ENCODE data around the gene ME3. TPM values are rescaled to one million over a fixed set of nuclear protein-coding genes. Genes with fewer than 3 reads are reported as not detected.
"Not testable (repeated sequence)": the region's sequence is repeated elsewhere in the genome, so short reads cannot be mapped to it uniquely, and the experiment has no call there.

The ME3 gene
- total RNA-seq, 1 experiment from 2014 or later = 0.83 TPM

GRCh38 chr11:86541299-86541698 is 131.1 kb downstream of the ME3 start:
- H3K36me3 ChIP-seq (replicated peaks; ENCODE audit: control insufficient read depth, insufficient read depth, low read length); H3K27me3 ChIP-seq (ENCODE audit: control insufficient read depth, insufficient read depth, low read length): not testable (repeated sequence)

GRCh38 chr11:86538223-86538548 is 134.2 kb downstream of the ME3 start:
- no peaks in the 10 kb centered on the region for H3K36me3 ChIP-seq (replicated peaks; ENCODE audit: control insufficient read depth, insufficient read depth, low read length)
- no peak for DNase-seq
- no peak overlapping the region for H3K4me3 ChIP-seq (ENCODE audit: insufficient read depth, low read depth, low read length)
- H3K27me3 ChIP-seq (ENCODE audit: control insufficient read depth, insufficient read depth, low read length) = no peaks in the 10 kb centered on the region

More at GRCh38 chr11:86541299-86541698, 131.1 kb downstream of the ME3 start:
- DNase-seq; H3K4me3 ChIP-seq (ENCODE audit: insufficient read depth, low read depth, low read length): not testable (repeated sequence)

DNA sequence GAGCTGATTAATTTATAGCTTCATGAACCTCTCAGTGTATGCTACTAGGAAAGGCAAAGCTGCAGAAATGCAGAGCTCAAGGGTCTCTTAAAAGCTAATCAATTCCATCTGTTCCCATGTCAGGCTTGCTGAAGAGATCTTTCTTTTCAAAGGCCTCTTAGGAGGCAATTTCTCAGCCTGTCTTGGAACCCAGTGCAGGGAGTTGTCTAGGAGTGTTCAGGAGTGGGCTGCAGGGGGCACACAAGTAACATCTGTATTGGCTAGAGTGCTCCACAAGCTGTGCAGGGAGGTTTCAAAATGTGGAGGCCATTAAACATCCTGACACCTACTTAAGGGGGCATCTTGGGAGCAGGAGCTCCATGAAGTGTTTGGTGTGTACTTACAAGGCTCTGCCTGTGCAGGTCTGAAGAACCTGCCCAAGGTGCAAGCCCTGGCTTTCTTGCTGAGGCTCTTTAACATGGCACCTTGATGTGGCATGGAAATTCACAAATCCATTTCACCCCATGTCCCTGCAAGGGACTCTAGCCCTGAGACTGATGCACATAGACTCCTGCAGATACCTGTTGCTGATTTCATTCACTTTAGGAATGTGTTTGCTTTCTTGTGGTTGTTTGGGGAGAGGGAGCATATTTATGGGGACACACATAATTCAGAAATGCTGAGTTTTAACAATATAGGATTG is 134.7 kb downstream of the ME3 start:
- Histone ChIP-seq H3K4me3 (ENCODE audit: insufficient read depth, low read depth, low read length) (no peak overlapping the region), H3K36me3 (replicated peaks; ENCODE audit: control insufficient read depth, insufficient read depth, low read length) (no peaks in the 10 kb centered on the region), H3K27me3 (ENCODE audit: control insufficient read depth, insufficient read depth, low read length) (no peaks in the 10 kb centered on the region)
- no peak for DNase-seq

DNA sequence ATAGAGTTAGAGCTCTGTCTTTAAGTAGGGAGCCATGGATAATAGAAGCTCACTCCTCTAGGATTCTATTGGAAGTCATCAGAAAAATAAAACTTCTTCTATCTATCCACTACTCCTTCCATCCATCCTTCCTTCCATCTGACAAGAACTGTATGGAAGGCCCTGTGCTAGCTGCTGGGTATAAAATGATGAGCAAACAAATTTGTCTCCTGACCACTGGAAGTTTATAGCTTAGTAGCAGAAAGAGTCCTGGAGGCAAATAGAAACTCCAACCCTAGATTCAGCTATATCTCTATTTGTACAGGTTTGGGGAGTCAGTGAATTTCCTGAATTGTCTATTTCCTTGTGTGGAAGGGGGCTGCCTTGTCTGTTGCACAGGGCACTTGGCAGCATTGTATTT is 136.6 kb downstream of the ME3 start:
- no peak for DNase-seq
- Histone ChIP-seq H3K36me3 (replicated peaks; ENCODE audit: control insufficient read depth, insufficient read depth, low read length) (no peaks in the 10 kb centered on the region), H3K4me3 (ENCODE audit: insufficient read depth, low read depth, low read length) (no peak overlapping the region), H3K27me3 (ENCODE audit: control insufficient read depth, insufficient read depth, low read length) (no peaks in the 10 kb centered on the region)

- Histone ChIP-seq H3K4me3 (ENCODE audit: insufficient read depth, low read depth, low read length) (no peak overlapping the region), H3K27me3 (ENCODE audit: control insufficient read depth, insufficient read depth, low read length) (no peaks in the 10 kb centered on the region), H3K36me3 (replicated peaks; ENCODE audit: control insufficient read depth, insufficient read depth, low read length) (no peaks in the 10 kb centered on the region)
- no peak for DNase-seq
Observed at GRCh38 chr11:86524620-86525352, 147.6 kb downstream of the ME3 start.

GRCh38 chr11:86523738-86524619 is 148.4 kb downstream of the ME3 start:
- no peak for DNase-seq
- no peaks in the 10 kb centered on the region for H3K36me3 ChIP-seq (replicated peaks; ENCODE audit: control insufficient read depth, insufficient read depth, low read length)
- H3K27me3 ChIP-seq (ENCODE audit: control insufficient read depth, insufficient read depth, low read length) = no peaks in the 10 kb centered on the region
- no peak overlapping the region for H3K4me3 ChIP-seq (ENCODE audit: insufficient read depth, low read depth, low read length)

- not testable (repeated sequence) for DNase-seq; H3K4me3 ChIP-seq (ENCODE audit: insufficient read depth, low read depth, low read length); H3K27me3 ChIP-seq (ENCODE audit: control insufficient read depth, insufficient read depth, low read length); H3K36me3 ChIP-seq (replicated peaks; ENCODE audit: control insufficient read depth, insufficient read depth, low read length)
Observed at GRCh38 chr11:86522512-86522911, 149.9 kb downstream of the ME3 start.

DNA sequence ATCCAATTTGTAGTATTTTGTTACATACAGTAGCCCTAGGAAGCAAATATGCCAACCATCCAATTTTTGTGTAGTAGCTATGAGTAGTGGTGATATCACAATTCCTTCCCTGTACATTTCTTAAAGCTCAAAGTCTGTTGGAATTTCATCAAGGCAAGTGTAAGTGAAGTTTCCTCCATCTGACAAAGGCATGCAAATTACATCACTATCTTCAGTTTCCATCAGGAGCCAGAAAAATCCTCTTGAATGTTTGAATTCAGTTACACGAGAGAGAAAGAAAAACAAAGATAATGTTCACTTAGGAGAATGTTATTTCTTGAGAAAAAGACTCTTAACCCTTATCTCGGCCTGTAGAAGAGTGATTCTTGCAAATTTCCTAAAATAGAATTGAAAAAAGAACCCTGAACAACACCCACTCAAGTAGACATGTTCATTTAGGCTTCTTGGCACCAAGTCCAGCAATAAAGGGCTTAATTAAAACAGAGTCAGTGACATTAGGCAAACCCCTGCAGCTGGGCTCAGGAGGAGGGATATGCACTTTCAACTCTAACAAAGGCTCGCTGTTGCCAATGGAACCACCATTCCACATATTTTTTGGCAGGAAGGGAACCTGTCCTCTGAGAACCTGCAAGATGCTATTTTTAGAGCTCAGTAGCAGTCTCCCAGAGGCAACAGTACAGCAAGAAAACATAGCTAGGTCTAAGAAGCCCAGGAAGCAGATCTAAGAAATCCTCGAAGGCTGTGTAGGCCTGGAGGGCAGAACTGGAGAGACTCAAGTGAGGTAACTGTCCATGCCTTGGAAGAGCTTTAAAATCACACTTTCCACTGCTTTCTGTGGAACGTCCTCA is 153.1 kb downstream of the ME3 start:
- Histone ChIP-seq H3K27me3 (ENCODE audit: control insufficient read depth, insufficient read depth, low read length) (no peaks in the 10 kb centered on the region), H3K36me3 (replicated peaks; ENCODE audit: control insufficient read depth, insufficient read depth, low read length) (no peaks in the 10 kb centered on the region), H3K4me3 (ENCODE audit: insufficient read depth, low read depth, low read length) (no peak overlapping the region)
- no peak for DNase-seq

DNA sequence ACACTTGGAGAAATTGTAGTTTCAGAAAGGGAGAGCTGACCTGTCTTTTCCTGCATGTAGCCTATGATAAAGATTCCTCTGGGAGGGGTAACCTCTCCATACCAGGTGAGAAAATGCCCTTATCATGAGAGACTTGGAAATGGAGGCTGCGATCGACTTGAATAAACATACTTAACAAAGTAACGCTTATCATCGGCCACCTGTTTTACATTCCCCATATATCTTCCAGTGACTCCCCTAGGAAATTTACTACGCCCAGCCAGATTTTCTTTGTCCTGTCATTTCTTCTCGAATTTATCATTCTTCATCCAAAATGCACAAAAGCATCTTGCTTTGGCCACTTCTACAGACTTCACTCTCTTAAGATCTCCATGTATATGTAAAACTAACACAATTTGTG is 154.2 kb downstream of the ME3 start:
- no peaks in the 10 kb centered on the region for H3K27me3 ChIP-seq (ENCODE audit: control insufficient read depth, insufficient read depth, low read length)

GRCh38 chr11:86517557-86517956 is 154.9 kb downstream of the ME3 start:
- no peak for DNase-seq
- Histone ChIP-seq H3K4me3 (ENCODE audit: insufficient read depth, low read depth, low read length) (no peak overlapping the region), H3K36me3 (replicated peaks; ENCODE audit: control insufficient read depth, insufficient read depth, low read length) (no peaks in the 10 kb centered on the region), H3K27me3 (ENCODE audit: control insufficient read depth, insufficient read depth, low read length) (no peaks in the 10 kb centered on the region)

More for the DNA sequence above, 154.2 kb downstream of the ME3 start:
- Histone ChIP-seq H3K36me3 (replicated peaks; ENCODE audit: control insufficient read depth, insufficient read depth, low read length) (no peaks in the 10 kb centered on the region), H3K4me3 (ENCODE audit: insufficient read depth, low read depth, low read length) (no peak overlapping the region)
- DNase-seq = no peak

- H3K36me3 ChIP-seq (replicated peaks; ENCODE audit: control insufficient read depth, insufficient read depth, low read length) = no peaks in the 10 kb centered on the region
- DNase-seq = no peak
- H3K27me3 ChIP-seq (ENCODE audit: control insufficient read depth, insufficient read depth, low read length) = no peaks in the 10 kb centered on the region
- no peak overlapping the region for H3K4me3 ChIP-seq (ENCODE audit: insufficient read depth, low read depth, low read length)
Observed at GRCh38 chr11:86515297-86516094, 156.9 kb downstream of the ME3 start.

DNA sequence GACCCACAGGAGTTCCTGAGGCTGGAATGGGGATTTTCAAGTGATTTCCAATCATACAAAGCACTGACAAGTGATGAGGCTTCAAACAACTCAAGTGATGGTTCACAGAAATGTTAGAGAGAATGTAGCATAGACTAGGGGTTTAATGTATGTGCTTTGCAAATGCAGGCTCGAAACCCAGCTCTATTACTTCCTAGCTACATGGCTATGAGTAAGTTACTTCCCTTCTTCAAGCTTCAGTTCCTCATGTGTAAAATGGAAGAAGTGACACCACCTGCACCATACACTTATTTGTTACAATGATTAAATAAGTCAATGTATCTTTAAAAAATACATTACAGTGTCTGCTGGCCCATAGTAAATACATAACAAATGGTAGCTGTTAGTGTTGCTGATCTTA is 158.0 kb downstream of the ME3 start:
- no peaks in the 10 kb centered on the region for H3K36me3 ChIP-seq (replicated peaks; ENCODE audit: control insufficient read depth, insufficient read depth, low read length)
- DNase-seq = no peak
- no peak overlapping the region for H3K4me3 ChIP-seq (ENCODE audit: insufficient read depth, low read depth, low read length)
- H3K27me3 ChIP-seq (ENCODE audit: control insufficient read depth, insufficient read depth, low read length) = no peaks in the 10 kb centered on the region

GRCh38 chr11:86513746-86514373 is 158.6 kb downstream of the ME3 start:
- H3K36me3 ChIP-seq (replicated peaks; ENCODE audit: control insufficient read depth, insufficient read depth, low read length) = no peaks in the 10 kb centered on the region
- no peak overlapping the region for H3K4me3 ChIP-seq (ENCODE audit: insufficient read depth, low read depth, low read length)
- no peaks in the 10 kb centered on the region for H3K27me3 ChIP-seq (ENCODE audit: control insufficient read depth, insufficient read depth, low read length)
- DNase-seq = no peak
